AG09309 (cell line): ENCODE results near the gene WDR37.

Experiments
- DNase-seq: peaks from one replicate; pipeline ENCODE4 v3.0.0-alpha.2; 2010; ENCODE audit warnings: low read depth
- H3K4me3 ChIP-seq: 2 replicates; pipeline ENCODE4 v1.5.1; 2011; ENCODE audit warnings: mild to moderate bottlenecking, low read depth, low read length, moderate library complexity; ENCODE audit not compliant: control insufficient read depth
- TF ChIP-seq, protein P1 (sequence below): IDR thresholded peaks from 2 replicates; pipeline ENCODE4 v1.5.1; 2011; ENCODE audit warnings: mild to moderate bottlenecking, low read depth, low read length, inconsistent platforms; ENCODE audit not compliant: insufficient read depth, control insufficient read depth; ENCODE audit errors: missing control alignments

WDR37 gene

DNA sequence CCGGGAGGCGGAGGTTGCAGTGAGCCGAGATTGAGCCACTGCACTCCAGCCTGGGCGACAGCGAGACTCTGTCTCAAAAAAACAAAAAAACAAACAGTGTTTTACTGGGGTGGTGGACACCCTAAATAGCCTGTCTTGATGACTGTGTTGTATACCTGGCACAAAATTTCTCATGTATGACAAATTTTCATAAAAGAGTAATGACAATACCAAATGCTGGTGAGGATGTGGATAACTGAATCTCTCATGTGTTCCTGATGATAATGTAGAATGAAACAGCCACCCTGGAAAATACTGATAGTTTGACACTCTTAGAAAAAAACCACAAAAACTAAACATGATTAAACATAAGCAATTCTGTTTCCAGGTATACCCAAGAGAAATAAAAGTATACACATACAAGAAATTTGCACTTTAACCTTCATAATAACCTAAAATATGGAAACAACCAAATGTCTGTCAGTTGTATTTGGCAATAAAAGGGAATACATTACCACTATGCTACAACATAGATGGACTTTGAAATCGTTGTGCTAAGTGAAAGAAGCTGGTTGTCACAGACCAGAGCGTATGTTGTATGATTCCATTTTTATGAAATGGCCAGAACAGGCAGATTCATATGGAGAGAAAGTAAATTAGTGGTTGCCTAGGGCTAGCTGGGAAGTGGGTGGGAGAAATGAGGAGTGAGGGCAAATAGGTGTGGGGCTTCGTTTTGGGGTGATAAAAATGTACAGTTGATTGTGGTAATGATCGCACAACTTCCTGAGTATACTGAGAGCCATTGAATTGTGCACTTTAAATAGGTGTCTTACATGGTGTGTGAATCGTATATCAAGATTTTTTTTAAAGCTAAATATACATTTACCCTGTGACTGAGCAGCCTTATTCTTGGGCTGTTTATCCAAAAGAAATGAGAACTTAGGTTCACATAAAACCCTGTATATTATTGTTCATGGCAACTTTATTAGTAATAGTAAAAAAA, 12.5 kb downstream of the WDR37 start:
- no peak overlapping the region for H3K4me3 ChIP-seq
- TF ChIP-seq, protein P1, sequence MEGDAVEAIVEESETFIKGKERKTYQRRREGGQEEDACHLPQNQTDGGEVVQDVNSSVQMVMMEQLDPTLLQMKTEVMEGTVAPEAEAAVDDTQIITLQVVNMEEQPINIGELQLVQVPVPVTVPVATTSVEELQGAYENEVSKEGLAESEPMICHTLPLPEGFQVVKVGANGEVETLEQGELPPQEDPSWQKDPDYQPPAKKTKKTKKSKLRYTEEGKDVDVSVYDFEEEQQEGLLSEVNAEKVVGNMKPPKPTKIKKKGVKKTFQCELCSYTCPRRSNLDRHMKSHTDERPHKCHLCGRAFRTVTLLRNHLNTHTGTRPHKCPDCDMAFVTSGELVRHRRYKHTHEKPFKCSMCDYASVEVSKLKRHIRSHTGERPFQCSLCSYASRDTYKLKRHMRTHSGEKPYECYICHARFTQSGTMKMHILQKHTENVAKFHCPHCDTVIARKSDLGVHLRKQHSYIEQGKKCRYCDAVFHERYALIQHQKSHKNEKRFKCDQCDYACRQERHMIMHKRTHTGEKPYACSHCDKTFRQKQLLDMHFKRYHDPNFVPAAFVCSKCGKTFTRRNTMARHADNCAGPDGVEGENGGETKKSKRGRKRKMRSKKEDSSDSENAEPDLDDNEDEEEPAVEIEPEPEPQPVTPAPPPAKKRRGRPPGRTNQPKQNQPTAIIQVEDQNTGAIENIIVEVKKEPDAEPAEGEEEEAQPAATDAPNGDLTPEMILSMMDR, result no peak
- no peak for DNase-seq

DNA sequence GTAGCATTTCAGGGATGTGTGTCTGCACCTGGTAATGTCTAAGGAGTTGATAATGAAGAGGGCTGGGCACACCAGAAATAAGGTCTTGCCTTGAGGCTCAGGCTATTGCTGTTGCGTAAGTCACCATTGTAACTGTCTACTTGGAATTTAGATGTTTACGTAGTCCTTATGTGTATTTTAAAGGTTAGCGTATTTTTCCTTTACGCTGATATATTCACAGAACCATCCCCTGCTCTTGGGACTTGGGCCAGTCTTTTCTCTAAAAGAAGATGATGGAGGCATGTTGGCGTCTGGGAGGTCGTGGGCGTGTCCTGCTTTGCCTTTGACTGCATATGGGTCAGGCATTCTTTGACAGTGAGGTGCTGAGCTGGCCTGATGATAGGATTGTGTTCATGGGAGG, 14.7 kb downstream of the WDR37 start:
- DNase-seq, result no peak
- TF ChIP-seq, protein P1, result no peak
- no peak overlapping the region for H3K4me3 ChIP-seq

DNA sequence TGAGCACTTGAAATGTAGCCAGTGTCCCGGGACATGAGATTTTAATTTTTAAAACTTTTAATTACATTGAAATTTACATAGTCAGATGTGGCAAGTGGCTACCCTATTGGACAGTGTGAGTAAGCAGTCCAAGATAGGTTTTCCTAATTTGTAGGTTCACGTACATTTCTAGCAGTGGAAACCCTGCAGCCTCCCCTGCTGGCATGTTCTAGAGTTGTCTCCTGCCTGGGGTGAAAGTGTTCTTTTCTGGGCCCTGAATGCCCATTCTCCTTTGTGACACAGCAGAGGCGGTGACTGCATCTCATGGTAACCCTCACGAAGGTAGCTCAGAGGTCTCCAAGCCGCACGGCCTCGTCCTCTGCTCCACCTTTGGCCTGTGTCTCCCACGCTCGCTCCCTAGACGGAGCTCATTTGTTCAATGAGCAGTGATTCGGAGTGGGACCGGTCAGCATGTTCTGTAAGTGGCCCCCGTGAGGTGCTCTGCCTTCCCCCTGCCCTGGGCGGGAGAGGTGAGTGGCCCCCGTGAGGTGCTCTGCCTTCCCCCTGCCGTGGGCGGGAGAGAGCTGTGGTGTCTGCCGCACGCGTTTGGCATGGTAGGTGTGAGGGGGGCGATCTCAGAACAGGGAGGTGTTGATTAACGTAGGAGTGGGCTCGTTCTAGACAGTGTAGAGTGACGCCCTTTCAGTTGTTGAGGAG, 18.0 kb downstream of the WDR37 start:
- H3K4me3 ChIP-seq, result no peak overlapping the region
- TF ChIP-seq, protein P1, result no peak
- DNase-seq, result no peak

DNA sequence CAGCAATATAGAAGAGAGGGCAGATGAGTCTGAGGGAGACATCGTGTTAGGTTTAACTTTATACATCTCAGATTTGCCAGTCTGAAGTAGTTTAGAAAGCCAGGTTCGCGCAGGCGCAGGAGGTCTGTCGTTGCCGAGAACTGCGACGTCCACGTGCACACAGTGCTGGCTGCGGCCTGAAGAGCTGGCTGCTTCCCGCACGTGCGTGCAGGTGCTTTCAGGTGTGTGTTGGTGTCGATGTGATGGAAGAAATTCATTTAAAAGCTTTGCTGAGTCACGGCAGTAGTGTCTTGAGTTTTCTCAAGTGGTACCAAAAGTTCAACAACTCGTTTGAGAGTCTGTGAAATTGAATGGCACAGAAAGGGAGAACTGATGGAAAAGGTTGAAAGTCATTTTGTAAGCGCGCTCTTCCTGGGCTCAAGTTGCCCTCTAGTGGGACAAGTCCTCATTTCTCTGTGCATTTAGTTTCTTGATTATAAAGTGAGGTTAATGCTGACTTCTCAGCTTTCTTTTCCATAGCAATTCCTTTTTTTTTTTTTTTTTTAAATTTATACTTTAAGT, 18.6 kb downstream of the WDR37 start:
- DNase-seq, result no peak
- no peak overlapping the region for H3K4me3 ChIP-seq
- TF ChIP-seq, protein P1, result no peak

DNA sequence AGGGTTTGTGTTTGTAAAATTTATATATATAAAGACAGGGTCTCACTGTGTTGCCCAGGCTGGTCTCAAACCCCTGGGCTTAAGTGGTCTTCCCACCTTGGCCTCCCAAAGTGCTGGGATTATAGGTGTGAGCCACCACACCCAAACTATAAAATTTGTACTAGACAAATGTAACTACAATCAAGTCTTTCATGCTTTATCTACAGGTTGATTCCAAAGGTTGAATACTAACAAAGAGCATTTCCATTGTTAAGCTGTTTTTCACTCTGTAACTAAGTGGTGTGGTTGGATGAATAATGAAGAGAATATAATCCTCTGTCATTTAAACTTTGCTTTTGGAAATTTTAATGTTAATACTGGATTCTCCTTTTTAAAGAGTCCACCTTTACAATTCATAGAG, 22.5 kb downstream of the WDR37 start:
- H3K4me3 ChIP-seq, result no peak overlapping the region
- no peak for DNase-seq
- TF ChIP-seq, protein P1, result no peak

DNA sequence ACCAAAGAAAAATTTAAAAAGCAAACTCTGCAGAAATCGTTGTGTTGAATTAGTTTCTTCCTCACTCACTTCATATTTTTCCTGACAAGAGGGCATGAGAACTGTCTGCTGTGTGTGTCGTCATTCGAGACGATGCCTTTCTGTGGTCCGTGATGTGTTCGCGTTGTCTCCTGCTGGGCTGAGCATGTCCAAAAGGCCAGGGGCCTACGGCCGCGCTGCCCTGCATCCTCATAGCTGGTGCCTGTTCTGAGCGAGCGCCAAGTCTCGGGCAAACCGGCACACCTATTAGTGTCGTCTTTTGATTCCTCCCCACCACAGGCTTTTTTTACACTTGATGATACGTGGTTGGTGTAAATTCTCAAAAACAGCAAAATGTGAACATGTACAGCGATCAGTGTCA, 27.4 kb downstream of the WDR37 start:
- TF ChIP-seq, protein P1, result no peak
- H3K4me3 ChIP-seq, result no peak overlapping the region
- no peak for DNase-seq
